A673 (cell line): ENCODE results near the gene ELFN1. TPM values are rescaled to one million over a fixed set of nuclear protein-coding genes. Genes with fewer than 3 reads are reported as not detected.

Experiments
- BruUV-seq: library from RNA; stranded (reverse); fragments of 400-500 nt; replicated peaks from 2 replicates; lab custom pipeline; 2021; lab: Mats Ljungman, UMichigan
- CTCF ChIA-PET: fragments of 300-600 bp; sonication (Branson Sonifier 250); formaldehyde crosslinking; loops from one replicate; lab custom pipeline; 2022; ENCODE audit warnings: antibody characterized with exemption; lab: Charles Lee
- POLR2A ChIA-PET: fragments of 300-600 bp; sonication (Branson Sonifier 250); formaldehyde crosslinking; loops from one replicate; lab custom pipeline; 2022; ENCODE audit warnings: antibody characterized with exemption; ENCODE audit not compliant: low non-redundant PET; lab: Charles Lee
- DNase-seq: peaks from one replicate; pipeline ENCODE4 v3.0.0-alpha.2; 2015; ENCODE audit warnings: low spot score
- H3K27ac ChIP-seq: fragments of 200-600 bp; sonication (generic); 2 replicates; pipeline ENCODE4 v1.5.1; 2016; ENCODE audit warnings: mixed run types, low read depth, mild to moderate bottlenecking, mixed read lengths, antibody characterized with exemption, low read length; ENCODE audit not compliant: poor library complexity, severe bottlenecking
- H3K27me3 ChIP-seq: fragments of 200-600 bp; sonication (generic); replicated peaks from 2 replicates; pipeline ENCODE4 v1.6.1; 2017; ENCODE audit warnings: mixed run types, low read depth, mild to moderate bottlenecking, mixed read lengths, antibody characterized with exemption, low read length; ENCODE audit not compliant: insufficient read depth, poor library complexity
- H3K36me3 ChIP-seq: fragments of 200-600 bp; sonication (generic); 2 replicates; pipeline ENCODE4 v1.6.1; 2016; ENCODE audit warnings: mixed run types, mild to moderate bottlenecking, mixed read lengths, antibody characterized with exemption, low read length; ENCODE audit not compliant: insufficient read depth, poor library complexity, severe bottlenecking
- H3K4me1 ChIP-seq: fragments of 200-600 bp; sonication (generic); 2 replicates; pipeline ENCODE4 v1.6.1; 2017; ENCODE audit warnings: mixed run types, mild to moderate bottlenecking, mixed read lengths, antibody characterized with exemption, low read length; ENCODE audit not compliant: insufficient read depth, poor library complexity, severe bottlenecking
- H3K4me3 ChIP-seq: fragments of 200-600 bp; sonication (generic); 2 replicates; pipeline ENCODE4 v1.5.1; 2016; ENCODE audit warnings: low read depth, mixed run types, mild to moderate bottlenecking, mixed read lengths, low read length; ENCODE audit not compliant: poor library complexity, severe bottlenecking
- H3K9me3 ChIP-seq: fragments of 200-600 bp; sonication (generic); 2 replicates; pipeline ENCODE4 v1.6.1; 2016; ENCODE audit warnings: mixed run types, low read depth, mild to moderate bottlenecking, mixed read lengths, antibody characterized with exemption, low read length; ENCODE audit not compliant: poor library complexity, severe bottlenecking
- EZH2 ChIP-seq: fragments of 200-600 bp; sonication (generic); IDR thresholded peaks from 2 replicates; pipeline ENCODE4 v1.6.1; 2017; ENCODE audit warnings: borderline replicate concordance, low read depth, mild to moderate bottlenecking, mixed read lengths, antibody characterized with exemption, low read length; ENCODE audit not compliant: poor library complexity, severe bottlenecking
- intact Hi-C: fragments of 100-400 bp; cut with micrococcal nuclease; formaldehyde crosslinking; loops from one replicate; pipeline ENCODE4 v1.10.0; 2022; ENCODE audit not compliant: unreplicated experiment
- total RNA-seq: library from RNA; stranded (reverse); gene quantifications from 2 replicates; pipeline ENCODE4 v1.2.3, GENCODE V29; 2021
- TF ChIP-seq, protein P1 (sequence below): fragments of 300-800, 200-600 bp; sonication (generic); conservative IDR thresholded peaks from 2 replicates; pipeline ENCODE4 v1.5.1; 2017; ENCODE audit warnings: low read depth, mild to moderate bottlenecking, antibody characterized with exemption, low read length, moderate library complexity, mixed read lengths

The ELFN1 gene
- total RNA-seq, 1 experiment from 2014 or later = not detected

DNA sequence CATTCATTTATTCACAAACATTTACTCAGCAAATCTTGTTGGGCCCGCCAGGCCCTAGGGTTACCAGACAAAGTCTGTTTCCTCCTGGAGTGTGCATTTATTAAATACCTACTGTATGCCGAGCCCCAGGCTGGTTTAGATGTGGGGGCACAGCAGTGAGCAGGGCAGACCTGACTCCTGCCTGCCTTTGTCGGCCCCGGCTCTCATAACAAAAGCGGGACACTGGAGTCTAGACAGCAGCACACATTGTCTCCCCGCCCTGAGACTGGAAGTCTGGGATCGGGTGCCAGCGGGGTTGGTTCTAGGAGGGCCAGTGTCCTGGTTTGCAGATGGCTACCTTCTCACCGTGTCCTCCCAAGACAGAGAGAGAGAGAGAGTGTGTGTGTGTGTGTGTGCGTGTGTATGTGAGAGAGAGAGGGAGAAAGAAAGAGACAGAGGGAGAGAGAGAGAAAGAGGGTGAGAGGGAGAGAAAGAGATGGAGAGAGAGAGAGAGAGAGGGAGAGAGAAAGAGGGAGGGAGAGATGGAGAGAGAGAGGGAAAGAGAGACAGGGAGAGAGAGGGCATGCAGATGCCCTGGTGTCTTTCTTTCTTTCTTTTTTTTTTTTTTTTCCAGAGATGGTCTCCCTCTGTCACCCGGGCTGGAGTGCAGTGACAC lies 25.9 kb downstream of the ELFN1 start:
- Histone ChIP-seq H3K4me1 (no peaks in the 10 kb centered on the region), H3K9me3 (no peaks in the 10 kb centered on the region), H3K36me3 (no peaks in the 10 kb centered on the region), H3K4me3 (no peak overlapping the region), H3K27me3 (no peaks in the 10 kb centered on the region), H3K27ac (no peak overlapping the region)
- CTCF ChIA-PET = no interaction called here
- BruUV-seq = no TSS peak
- POLR2A ChIA-PET = no interaction called here
- TF ChIP-seq, protein P1, sequence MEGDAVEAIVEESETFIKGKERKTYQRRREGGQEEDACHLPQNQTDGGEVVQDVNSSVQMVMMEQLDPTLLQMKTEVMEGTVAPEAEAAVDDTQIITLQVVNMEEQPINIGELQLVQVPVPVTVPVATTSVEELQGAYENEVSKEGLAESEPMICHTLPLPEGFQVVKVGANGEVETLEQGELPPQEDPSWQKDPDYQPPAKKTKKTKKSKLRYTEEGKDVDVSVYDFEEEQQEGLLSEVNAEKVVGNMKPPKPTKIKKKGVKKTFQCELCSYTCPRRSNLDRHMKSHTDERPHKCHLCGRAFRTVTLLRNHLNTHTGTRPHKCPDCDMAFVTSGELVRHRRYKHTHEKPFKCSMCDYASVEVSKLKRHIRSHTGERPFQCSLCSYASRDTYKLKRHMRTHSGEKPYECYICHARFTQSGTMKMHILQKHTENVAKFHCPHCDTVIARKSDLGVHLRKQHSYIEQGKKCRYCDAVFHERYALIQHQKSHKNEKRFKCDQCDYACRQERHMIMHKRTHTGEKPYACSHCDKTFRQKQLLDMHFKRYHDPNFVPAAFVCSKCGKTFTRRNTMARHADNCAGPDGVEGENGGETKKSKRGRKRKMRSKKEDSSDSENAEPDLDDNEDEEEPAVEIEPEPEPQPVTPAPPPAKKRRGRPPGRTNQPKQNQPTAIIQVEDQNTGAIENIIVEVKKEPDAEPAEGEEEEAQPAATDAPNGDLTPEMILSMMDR = no peak
- no peak for TF ChIP-seq EZH2
- intact Hi-C loops = no loop called here
- no peak for DNase-seq

DNA sequence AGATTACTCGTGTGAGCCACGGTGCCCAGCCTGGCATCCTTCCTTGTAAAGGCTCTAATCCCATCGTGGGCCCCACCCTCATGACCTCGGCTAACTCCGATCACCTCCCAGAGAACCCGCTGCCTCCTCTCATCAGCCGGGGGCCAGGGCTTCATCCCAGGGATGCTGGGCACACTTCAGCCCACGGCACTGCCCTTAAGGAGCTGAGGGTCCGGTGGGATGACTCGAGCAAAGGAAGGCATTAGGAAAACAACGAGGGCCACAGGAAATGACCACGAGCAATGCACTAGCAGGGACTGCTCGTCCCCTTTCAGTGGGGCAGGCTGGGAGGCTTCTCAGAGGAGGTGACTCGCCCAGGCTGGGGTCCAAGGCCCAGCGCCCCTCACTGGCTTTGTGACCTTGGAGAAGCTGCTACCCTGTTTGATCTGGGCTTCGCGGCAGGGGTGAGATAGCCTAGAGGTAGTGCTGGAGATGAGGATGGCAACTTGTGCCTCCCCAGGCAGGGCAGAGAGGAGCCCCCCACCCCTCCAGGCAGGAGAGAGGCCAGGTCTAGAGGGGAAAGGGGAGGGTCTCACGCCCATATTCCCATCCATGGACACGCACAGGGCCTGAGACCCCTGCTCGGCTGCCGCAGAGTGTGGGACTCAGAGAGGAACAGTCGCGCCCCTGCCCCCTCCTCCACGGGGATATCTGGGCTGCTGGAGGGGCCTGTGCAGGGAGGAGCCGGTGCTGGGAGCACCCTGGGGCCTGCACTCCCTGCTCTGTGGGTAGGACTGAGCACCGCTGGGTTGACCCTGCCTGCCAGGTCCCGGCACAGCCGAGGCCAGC lies 26.8 kb downstream of the ELFN1 start:
- DNase-seq = no peak
- ChIA-PET POLR2A (no interaction called here), CTCF (no interaction called here)
- H3K27me3 ChIP-seq = no peaks in the 10 kb centered on the region
- H3K27ac ChIP-seq = no peak overlapping the region
- no peak overlapping the region for H3K4me3 ChIP-seq
- no TSS peak for BruUV-seq
- no peaks in the 10 kb centered on the region for H3K4me1 ChIP-seq
- TF ChIP-seq, protein P1 = no peak
- no peak for TF ChIP-seq EZH2
- no peaks in the 10 kb centered on the region for H3K36me3 ChIP-seq
- intact Hi-C loops = no loop called here
- no peaks in the 10 kb centered on the region for H3K9me3 ChIP-seq

DNA sequence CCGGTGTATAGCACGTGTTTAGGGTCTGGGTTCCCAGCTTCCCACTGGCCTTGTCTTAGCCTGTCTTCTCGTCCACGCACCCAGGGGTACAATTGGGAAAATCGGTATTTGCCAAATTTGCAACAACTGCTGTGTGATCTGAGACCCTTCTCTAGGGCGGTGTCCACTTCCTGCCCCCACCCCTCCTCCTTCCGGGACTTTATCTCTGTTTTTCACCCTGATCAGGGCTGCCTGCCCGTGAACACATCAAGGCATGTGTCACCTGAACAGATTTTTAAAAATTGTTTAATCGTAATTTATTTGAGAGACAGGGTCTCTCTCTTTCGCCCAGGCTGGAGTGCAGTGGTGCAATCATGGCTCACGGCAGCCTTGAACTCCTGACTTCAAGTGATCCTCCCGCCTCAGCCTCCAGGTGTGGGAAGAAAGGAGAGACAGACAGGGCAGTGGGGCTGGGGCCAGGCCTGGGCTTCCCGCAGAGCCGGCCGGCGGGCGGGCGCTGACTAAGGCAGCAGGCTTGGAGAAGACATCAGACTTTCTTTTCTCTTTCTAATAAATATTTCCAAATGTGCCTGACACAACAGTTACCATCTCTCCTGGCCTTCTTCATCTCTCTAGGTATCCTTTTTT lies 27.5 kb downstream of the ELFN1 start:
- ChIA-PET POLR2A (no interaction called here), CTCF (no interaction called here)
- no peaks in the 10 kb centered on the region for H3K4me1 ChIP-seq
- no peak for DNase-seq
- no peaks in the 10 kb centered on the region for H3K36me3 ChIP-seq
- no peak for TF ChIP-seq EZH2
- TF ChIP-seq, protein P1 = no peak
- no peak overlapping the region for H3K4me3 ChIP-seq
- intact Hi-C loops = no loop called here
- no peak overlapping the region for H3K27ac ChIP-seq
- H3K27me3 ChIP-seq = no peaks in the 10 kb centered on the region
- BruUV-seq = no TSS peak
- peaks cover 1% of the 10 kb centered on the region for H3K9me3 ChIP-seq
